Endothelial cell of umbilical vein (primary cell): ENCODE data around the gene PLXNA1.

Experiments
- EZH2 ChIP-seq: IDR thresholded peaks from 2 replicates; pipeline ENCODE4 v1.6.1; 2012; ENCODE audit warnings: borderline replicate concordance, low read depth, mild to moderate bottlenecking, moderate library complexity, low read length, inconsistent platforms; ENCODE audit not compliant: severe bottlenecking
- FOS ChIP-seq: IDR thresholded peaks from 2 replicates; pipeline ENCODE4 v1.6.1; 2011; ENCODE audit warnings: mild to moderate bottlenecking, low read length, moderate library complexity, borderline replicate concordance; ENCODE audit not compliant: insufficient read depth
- GATA2 ChIP-seq: IDR thresholded peaks from 2 replicates; pipeline ENCODE4 v1.7.0; 2011; ENCODE audit warnings: low read depth, mild to moderate bottlenecking, moderate library complexity, mixed read lengths, low read length; ENCODE audit not compliant: insufficient read length, insufficient read depth
- JUN ChIP-seq: IDR thresholded peaks from 2 replicates; pipeline ENCODE4 v1.6.1; 2011; ENCODE audit warnings: borderline replicate concordance, low read depth; ENCODE audit not compliant: insufficient read length, insufficient read depth
- MYC ChIP-seq: IDR thresholded peaks from one replicate; pipeline ENCODE4 v1.6.1; 2011; ENCODE audit warnings: mild to moderate bottlenecking, low read depth, low read length
- POLR2A ChIP-seq: IDR thresholded peaks from 2 replicates; pipeline ENCODE4 v1.6.1; 2012; ENCODE audit warnings: low read depth, mild to moderate bottlenecking, control low read depth, low read length
- POLR2AphosphoS5 ChIP-seq: IDR thresholded peaks from 2 replicates; pipeline ENCODE4 v1.6.1; 2012; ENCODE audit warnings: low read depth, mild to moderate bottlenecking, control low read depth, low read length, moderate library complexity; ENCODE audit not compliant: insufficient read depth
- TF ChIP-seq, protein P1 (sequence below), 2 donors: IDR thresholded peaks; 1 replicate in 1 of 2; 2 replicates in 1 of 2; pipeline ENCODE4 v1.5.1; 2011; ENCODE audit warnings: low read length in 2 of 2, mild to moderate bottlenecking in 2 of 2, moderate library complexity in 2 of 2, control low read depth in 1 of 2, inconsistent platforms in 1 of 2, low read depth in 1 of 2; ENCODE audit not compliant: insufficient read depth in 1 of 2; ENCODE audit errors: extremely low read depth in 1 of 2
- TF ChIP-seq, protein P2 (sequence below): IDR thresholded peaks from 2 replicates; pipeline ENCODE4 v1.6.1; 2011; ENCODE audit not compliant: insufficient read depth, insufficient read length

DNA sequence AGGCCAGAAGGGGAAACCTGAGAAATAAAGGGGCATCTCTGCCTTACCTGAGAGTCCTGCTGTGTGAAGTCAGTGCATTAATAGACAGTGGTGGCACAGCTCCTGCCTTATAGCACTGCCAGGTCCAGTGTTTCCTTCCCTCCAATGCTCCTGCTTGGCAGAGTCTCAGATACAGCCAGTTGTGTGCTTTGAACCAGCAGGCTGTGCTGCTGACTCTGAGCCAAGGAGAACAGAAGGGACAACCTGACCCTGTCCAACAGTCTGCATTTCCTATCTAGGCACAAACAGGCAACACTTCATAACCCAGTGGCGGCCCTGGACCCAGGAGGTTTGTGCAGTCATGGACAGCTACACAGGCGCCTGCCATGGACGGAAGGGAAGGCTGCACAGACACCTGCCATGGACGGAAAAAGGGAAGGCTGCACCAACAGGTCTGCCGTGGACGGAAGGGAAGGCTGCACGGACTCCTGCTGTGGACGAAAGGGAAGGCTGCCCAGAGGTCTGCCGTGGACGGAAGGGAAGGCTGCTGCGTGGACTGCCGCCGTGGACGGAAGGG, 33.9 kb upstream of the PLXNA1 start:
- TF ChIP-seq POLR2A (no peak), EZH2 (no peak), POLR2AphosphoS5 (no peak), JUN (no peak), MYC (no peak), FOS (no peak), GATA2 (no peak)
- TF ChIP-seq, protein P1, sequence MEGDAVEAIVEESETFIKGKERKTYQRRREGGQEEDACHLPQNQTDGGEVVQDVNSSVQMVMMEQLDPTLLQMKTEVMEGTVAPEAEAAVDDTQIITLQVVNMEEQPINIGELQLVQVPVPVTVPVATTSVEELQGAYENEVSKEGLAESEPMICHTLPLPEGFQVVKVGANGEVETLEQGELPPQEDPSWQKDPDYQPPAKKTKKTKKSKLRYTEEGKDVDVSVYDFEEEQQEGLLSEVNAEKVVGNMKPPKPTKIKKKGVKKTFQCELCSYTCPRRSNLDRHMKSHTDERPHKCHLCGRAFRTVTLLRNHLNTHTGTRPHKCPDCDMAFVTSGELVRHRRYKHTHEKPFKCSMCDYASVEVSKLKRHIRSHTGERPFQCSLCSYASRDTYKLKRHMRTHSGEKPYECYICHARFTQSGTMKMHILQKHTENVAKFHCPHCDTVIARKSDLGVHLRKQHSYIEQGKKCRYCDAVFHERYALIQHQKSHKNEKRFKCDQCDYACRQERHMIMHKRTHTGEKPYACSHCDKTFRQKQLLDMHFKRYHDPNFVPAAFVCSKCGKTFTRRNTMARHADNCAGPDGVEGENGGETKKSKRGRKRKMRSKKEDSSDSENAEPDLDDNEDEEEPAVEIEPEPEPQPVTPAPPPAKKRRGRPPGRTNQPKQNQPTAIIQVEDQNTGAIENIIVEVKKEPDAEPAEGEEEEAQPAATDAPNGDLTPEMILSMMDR (IDR thresholded peaks at IDR 0.05; ENCODE audit: extremely low read depth in 1 of 2, insufficient read depth in 1 of 2, low read depth in 1 of 2, low read length in 2 of 2): no peak
- TF ChIP-seq, protein P2, sequence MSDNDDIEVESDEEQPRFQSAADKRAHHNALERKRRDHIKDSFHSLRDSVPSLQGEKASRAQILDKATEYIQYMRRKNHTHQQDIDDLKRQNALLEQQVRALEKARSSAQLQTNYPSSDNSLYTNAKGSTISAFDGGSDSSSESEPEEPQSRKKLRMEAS: no peak
